ENCODE results near the gene PCDHGB6.

PCDHGB6 gene

GRCh38 chr5:141362719-141363118 is 45.1 kb upstream of the PCDHGB6 start:
- H3K9me3 ChIP-seq (ENCODE audit: insufficient read depth, low read depth, low read length), result no peaks in the 10 kb centered on the region; the same call in 1 of the 2 replicates
- H3K36me3 ChIP-seq (ENCODE audit: insufficient read depth, low read length), result no peaks in the 10 kb centered on the region
- no peaks in the 10 kb centered on the region for H4K20me1 ChIP-seq (ENCODE audit: insufficient read depth, low read length, poor library complexity, severe bottlenecking)
- no peak for TF ChIP-seq EZH2phosphoT487 (IDR thresholded peaks at IDR 0.05; ENCODE audit: borderline replicate concordance)
- TF ChIP-seq, protein P1, sequence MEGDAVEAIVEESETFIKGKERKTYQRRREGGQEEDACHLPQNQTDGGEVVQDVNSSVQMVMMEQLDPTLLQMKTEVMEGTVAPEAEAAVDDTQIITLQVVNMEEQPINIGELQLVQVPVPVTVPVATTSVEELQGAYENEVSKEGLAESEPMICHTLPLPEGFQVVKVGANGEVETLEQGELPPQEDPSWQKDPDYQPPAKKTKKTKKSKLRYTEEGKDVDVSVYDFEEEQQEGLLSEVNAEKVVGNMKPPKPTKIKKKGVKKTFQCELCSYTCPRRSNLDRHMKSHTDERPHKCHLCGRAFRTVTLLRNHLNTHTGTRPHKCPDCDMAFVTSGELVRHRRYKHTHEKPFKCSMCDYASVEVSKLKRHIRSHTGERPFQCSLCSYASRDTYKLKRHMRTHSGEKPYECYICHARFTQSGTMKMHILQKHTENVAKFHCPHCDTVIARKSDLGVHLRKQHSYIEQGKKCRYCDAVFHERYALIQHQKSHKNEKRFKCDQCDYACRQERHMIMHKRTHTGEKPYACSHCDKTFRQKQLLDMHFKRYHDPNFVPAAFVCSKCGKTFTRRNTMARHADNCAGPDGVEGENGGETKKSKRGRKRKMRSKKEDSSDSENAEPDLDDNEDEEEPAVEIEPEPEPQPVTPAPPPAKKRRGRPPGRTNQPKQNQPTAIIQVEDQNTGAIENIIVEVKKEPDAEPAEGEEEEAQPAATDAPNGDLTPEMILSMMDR (conservative IDR thresholded peaks at IDR 0.05; ENCODE audit: low read length), result no peak
- no peaks in the 10 kb centered on the region for H3K4me1 ChIP-seq (ENCODE audit: insufficient read depth, low read length, poor library complexity, severe bottlenecking)
- no peak overlapping the region for H3K9ac ChIP-seq (ENCODE audit: low read depth, low read length, poor library complexity, severe bottlenecking)
- H3K4me3 ChIP-seq (ENCODE audit: low read length, poor library complexity, severe bottlenecking), result peak overlapping the region; percentile 28
- H3F3A ChIP-seq (ENCODE audit: low read depth), result no peaks in the 10 kb centered on the region
- no peaks in the 10 kb centered on the region for H3K9me2 ChIP-seq (replicated peaks; ENCODE audit: low read depth, low read length)
- H3K27me3 ChIP-seq (ENCODE audit: insufficient read depth, low read length, poor library complexity, severe bottlenecking), result no peaks in the 10 kb centered on the region
- H3K79me2 ChIP-seq (ENCODE audit: insufficient read depth, low read length), result no peaks in the 10 kb centered on the region
- H2AFZ ChIP-seq (ENCODE audit: low read length), result no peak overlapping the region
- no peak overlapping the region for H3K4me2 ChIP-seq (ENCODE audit: low read depth, low read length, poor library complexity, severe bottlenecking)

GRCh38 chr5:141363952-141364660 is 43.7 kb upstream of the PCDHGB6 start, which contains the start of gene PCDHGA5:
PCDHGA5 (plus strand) TSS chr5:141364162; CDS start chr5:141364331, 169 bp downstream.
- no peak within 1 kb of the TSS for H3K4me3 ChIP-seq (ENCODE audit: low read length, poor library complexity, severe bottlenecking)
- H3K9me3 ChIP-seq (ENCODE audit: insufficient read depth, low read depth, low read length), result no peaks in the 10 kb centered on the region; the same call in 1 of the 2 replicates
- H3K79me2 ChIP-seq (ENCODE audit: insufficient read depth, low read length), result no peaks in the 10 kb centered on the region
- no peak within 1 kb of the TSS for H3K4me2 ChIP-seq (ENCODE audit: low read depth, low read length, poor library complexity, severe bottlenecking)
- H3K4me1 ChIP-seq (ENCODE audit: insufficient read depth, low read length, poor library complexity, severe bottlenecking), result no peaks in the 10 kb centered on the region
- no peak within 1 kb of the TSS for H3K9ac ChIP-seq (ENCODE audit: low read depth, low read length, poor library complexity, severe bottlenecking)
- TF ChIP-seq EZH2phosphoT487 (IDR thresholded peaks at IDR 0.05; ENCODE audit: borderline replicate concordance), result no peak
- TF ChIP-seq, protein P1 (conservative IDR thresholded peaks at IDR 0.05; ENCODE audit: low read length), result no peak
- H4K20me1 ChIP-seq (ENCODE audit: insufficient read depth, low read length, poor library complexity, severe bottlenecking), result no peaks in the 10 kb centered on the region
- no peaks in the 10 kb centered on the region for H3K27me3 ChIP-seq (ENCODE audit: insufficient read depth, low read length, poor library complexity, severe bottlenecking)
- no peaks in the 10 kb centered on the region for H3K9me2 ChIP-seq (replicated peaks; ENCODE audit: low read depth, low read length)
- no peaks in the 10 kb centered on the region for H3K36me3 ChIP-seq (ENCODE audit: insufficient read depth, low read length)
- no peaks in the 10 kb centered on the region for H3F3A ChIP-seq (ENCODE audit: low read depth)
- no peak within 1 kb of the TSS for H2AFZ ChIP-seq (ENCODE audit: low read length)

DNA sequence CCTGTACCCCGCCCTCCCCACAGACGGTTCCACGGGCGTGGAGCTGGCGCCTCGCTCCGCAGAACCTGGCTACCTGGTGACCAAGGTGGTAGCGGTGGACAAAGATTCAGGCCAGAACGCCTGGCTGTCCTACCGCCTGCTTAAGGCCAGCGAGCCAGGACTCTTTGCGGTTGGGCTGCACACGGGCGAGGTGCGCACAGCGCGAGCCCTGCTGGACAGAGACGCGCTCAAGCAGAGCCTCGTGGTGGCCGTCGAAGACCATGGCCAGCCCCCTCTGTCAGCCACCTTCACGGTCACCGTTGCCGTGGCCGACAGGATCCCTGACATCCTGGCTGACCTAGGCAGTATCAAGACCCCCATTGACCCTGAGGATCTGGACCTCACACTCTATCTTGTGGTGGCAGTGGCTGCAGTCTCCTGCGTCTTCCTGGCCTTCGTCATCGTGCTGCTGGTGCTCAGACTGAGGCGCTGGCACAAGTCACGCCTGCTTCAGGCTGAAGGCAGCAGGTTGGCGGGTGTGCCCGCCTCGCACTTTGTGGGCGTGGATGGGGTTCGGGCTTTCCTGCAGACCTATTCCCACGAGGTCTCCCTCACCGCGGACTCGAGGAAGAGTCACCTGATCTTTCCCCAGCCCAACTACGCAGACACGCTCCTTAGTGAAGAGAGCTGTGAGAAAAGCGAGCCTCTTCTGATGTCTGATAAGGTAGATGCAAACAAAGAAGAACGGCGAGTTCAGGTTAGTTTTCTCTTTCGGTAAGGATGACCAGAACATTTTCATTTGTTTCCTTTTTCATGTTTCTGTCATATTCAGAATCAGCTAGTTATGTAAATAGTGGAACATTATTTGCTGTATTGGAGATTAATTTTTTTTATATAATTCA is 41.6 kb upstream of the PCDHGB6 start:
- H3K9me2 ChIP-seq (replicated peaks; ENCODE audit: low read depth, low read length), result no peaks in the 10 kb centered on the region
- no peak overlapping the region for H3K4me2 ChIP-seq (ENCODE audit: low read depth, low read length, poor library complexity, severe bottlenecking)
- H2AFZ ChIP-seq (ENCODE audit: low read length), result no peak overlapping the region
- H3K79me2 ChIP-seq (ENCODE audit: insufficient read depth, low read length), result no peaks in the 10 kb centered on the region
- no peaks in the 10 kb centered on the region for H3F3A ChIP-seq (ENCODE audit: low read depth)
- TF ChIP-seq EZH2phosphoT487 (IDR thresholded peaks at IDR 0.05; ENCODE audit: borderline replicate concordance), result no peak
- TF ChIP-seq, protein P1 (conservative IDR thresholded peaks at IDR 0.05; ENCODE audit: low read length), result no peak
- H3K36me3 ChIP-seq (ENCODE audit: insufficient read depth, low read length), result no peaks in the 10 kb centered on the region
- no peak overlapping the region for H3K4me3 ChIP-seq (ENCODE audit: low read length, poor library complexity, severe bottlenecking)
- no peak overlapping the region for H3K9ac ChIP-seq (ENCODE audit: low read depth, low read length, poor library complexity, severe bottlenecking)
- H3K9me3 ChIP-seq (ENCODE audit: insufficient read depth, low read depth, low read length), result no peaks in the 10 kb centered on the region; the same call in 1 of the 2 replicates
- H3K27me3 ChIP-seq (ENCODE audit: insufficient read depth, low read length, poor library complexity, severe bottlenecking), result no peaks in the 10 kb centered on the region
- no peaks in the 10 kb centered on the region for H4K20me1 ChIP-seq (ENCODE audit: insufficient read depth, low read length, poor library complexity, severe bottlenecking)
- H3K4me1 ChIP-seq (ENCODE audit: insufficient read depth, low read length, poor library complexity, severe bottlenecking), result no peaks in the 10 kb centered on the region

Measured in Loucy (cell line).